Activated CD4-positive, alpha-beta T cell treated with anti-CD3 and anti-CD28 coated beads, Interleukin-2, amount 50 U/mL, for 24 hours (primary cell): ENCODE results near the gene DDT.
"Not testable (repeated sequence)": the region's sequence is repeated elsewhere in the genome, so short reads cannot be mapped to it uniquely, and the experiment has no call there.

Experiments used
- DNase-seq, 2 donors: peaks; one replicate each; pipeline ENCODE4 v3.0.0-alpha.2; 2020; ENCODE audit warnings: low read depth in 1 of 2, low spot score in 1 of 2

The DDT gene

GRCh38 chr22:23953485-23953884 is 20.8 kb downstream of the DDT start:
- DNase-seq: not testable (repeated sequence)

DNA sequence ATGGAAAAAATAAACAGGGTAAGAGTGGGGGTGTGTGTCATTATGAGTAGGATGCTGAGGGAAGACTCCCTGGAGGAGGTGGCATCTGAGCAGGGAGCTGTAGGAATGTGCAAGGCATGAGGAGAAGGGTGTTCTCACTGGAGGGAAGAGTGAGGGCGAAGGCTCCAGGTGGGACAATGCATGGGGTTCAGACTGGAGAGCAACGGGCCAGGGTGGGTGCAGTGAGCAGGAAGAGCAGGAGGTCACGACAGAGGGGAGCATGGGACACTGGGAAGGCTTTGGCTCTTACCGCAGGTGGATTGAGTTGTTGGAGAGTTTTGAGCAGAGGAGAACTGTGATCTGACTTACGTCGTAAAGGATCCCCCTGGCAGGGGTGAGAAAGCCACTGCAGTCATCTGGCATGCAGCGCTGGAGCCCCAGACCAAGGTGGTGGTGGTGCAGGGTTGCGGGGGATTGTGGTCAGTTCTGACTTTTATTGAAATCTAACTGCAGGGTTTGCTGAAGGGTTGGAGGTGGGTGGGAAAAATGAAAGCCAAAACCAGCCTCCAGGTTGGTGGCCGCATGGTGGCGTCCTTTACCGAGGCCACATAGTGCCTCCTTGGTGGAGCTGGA is 21.3 kb downstream of the DDT start:
- DNase-seq: not testable (repeated sequence)

GRCh38 chr22:23951383-23951782 is 22.9 kb downstream of the DDT start:
- not testable (repeated sequence) for DNase-seq

DNA sequence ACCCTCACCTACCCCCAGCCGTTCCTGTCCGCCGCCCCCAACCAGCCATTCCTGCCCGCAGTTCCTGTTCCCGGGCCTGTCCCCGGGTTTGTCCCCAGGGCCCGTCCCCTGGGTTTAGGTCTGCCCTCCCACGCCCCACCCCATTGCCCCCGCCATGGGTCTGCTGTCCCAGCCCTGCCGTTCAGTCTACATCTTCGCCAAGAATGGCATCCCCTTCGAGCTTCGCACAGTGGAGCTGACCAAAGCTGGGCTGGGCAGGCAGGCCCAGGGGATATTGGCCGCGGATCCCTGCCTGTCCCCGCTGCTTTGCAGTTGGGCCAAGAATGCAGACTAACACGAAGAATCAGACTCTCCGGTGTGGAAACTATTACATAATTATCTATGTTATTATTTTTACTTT is 24.5 kb downstream of the DDT start:
- DNase-seq: not testable (repeated sequence)

- DNase-seq: not testable (repeated sequence)
Observed at GRCh38 chr22:23947391-23947790, 26.9 kb downstream of the DDT start.

DNA sequence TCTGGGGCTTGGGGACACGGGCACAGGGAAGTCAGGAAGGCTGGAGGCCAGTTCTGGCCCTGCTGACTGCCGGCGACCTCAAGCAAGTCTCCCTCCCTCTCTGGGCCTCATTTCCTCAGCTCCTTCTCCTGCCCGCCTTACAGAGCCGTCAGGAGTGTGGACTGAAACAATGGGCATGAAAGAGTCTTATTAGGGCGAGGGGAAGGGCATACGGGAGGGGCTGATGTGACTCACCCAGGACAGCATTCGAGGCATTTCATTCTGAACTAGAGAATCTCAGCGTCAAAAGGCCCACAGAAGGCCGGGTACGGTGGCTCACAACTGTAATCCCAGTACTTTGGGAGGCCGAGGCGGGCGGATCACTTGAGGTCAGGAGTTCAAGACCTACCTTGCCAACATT is 34.1 kb downstream of the DDT start:
- not testable (repeated sequence) for DNase-seq

DNA sequence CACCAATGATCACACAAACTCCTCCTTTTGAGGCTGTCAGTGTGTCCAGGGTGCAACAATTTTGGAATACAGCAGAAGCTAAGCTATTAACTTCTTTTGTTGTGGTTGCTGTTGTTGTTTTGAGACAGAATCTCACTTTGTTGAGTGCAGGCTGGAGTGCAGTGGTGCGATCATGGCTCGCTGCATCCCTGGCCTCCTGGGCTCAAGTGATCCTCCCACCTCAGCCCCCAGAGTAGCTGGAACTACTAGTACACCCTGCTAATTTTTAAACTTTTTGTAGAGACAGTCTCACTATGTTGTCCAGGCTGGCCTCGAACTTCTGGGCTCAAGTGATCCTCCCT is 35.3 kb downstream of the DDT start:
- DNase-seq: no peak

- DNase-seq: no peak
Observed at GRCh38 chr22:23938328-23939016, 35.8 kb downstream of the DDT start.

DNA sequence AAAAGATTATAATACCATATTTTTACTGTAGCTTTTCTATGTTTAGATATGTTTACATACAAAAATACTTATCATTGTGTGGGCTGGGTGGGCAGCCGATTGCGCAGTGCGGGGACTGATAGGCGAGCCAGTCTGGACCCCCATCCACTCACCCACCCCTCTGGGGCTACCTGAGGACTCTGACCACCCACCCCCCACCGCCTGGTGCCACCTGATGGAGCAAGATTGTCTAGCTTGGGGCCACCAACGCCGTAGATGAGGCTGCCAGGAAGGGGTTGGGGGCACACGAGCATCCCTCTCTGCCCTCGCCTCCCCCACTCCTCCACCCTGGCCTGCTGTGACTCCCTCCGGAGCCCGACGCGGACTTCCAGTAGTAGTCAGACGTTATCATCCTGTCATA is 47.7 kb downstream of the DDT start:
- no peak for DNase-seq

- DNase-seq: no peak
Observed at GRCh38 chr22:23925020-23925606, 49.1 kb downstream of the DDT start.

DNA sequence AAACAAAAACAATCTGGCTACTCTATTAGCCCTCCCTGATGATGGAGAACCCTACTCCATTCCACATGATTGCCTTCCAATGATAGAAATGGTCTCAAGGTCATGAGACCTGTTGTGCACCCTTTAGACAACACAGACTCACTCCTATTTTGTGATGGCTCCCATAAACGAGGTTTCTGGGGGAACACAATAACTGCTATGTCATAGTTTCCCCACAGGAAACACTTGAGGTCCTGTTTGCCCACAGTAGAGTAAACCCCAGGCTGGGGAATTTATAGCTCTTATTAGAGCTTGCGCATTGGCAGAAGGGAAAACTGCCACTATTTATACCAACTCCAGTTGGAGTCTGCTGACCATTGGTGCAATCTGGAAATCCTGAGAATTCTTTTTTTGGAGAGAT is 51.3 kb downstream of the DDT start:
- no peak for DNase-seq

DNA sequence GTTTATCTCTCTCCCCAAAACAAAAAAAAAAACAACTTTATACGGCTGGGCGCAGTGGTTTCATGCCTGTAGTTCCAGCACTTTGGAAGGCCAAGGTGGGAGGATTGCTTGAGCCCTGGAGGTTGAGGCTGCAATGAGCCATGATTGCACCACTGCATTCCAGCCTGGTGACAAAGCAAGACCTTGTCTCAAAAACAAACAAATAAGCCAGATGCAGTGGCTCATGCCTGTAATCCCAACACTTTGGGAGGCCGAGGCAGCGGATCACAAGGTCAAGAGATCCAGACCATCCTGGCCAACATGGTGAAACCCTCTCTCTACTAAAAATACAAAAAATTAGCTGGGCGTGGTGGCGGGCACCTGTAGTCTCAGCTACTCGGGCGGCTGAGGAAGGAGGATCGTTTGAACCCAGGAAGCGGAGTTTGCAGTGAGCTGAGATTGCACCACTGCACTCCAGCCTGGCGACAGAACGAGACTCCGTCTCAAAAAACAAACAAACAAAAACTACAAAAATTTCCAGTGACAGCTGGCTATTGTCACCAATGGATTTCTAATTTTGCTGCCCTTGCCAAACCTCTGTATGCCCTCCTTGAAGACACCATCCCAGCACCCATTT is 52.5 kb downstream of the DDT start:
- not testable (repeated sequence) for DNase-seq
